WTC11 (cell line): Measurements from ENCODE around the gene VPS41.

Experiments
- ATF2 ChIP-seq: sonication (generic); formaldehyde crosslinking; IDR thresholded peaks from 2 replicates; pipeline ENCODE4 v1.8.1; 2022; ENCODE audit warnings: low read depth, missing genetic modification reagents, borderline replicate concordance
- NFE2L1 ChIP-seq: sonication (generic); formaldehyde crosslinking; IDR thresholded peaks from 2 replicates; pipeline ENCODE4 v1.8.1; 2023; ENCODE audit warnings: missing genetic modification reagents
- TP53 ChIP-seq: sonication (generic); formaldehyde crosslinking; IDR thresholded peaks from 2 replicates; pipeline ENCODE4 v1.8.1; 2023; ENCODE audit warnings: mild to moderate bottlenecking, missing genetic modification reagents
- TF ChIP-seq, protein P1 (sequence below): sonication (generic); formaldehyde crosslinking; IDR thresholded peaks from 2 replicates; pipeline ENCODE4 v1.8.1; 2023; ENCODE audit warnings: mild to moderate bottlenecking, missing genetic modification reagents, moderate library complexity
- TF ChIP-seq, protein P2 (sequence below): fragments of 200-600 bp; IDR thresholded peaks from 2 replicates; pipeline ENCODE4 v1.8.0; 2022; ENCODE audit warnings: antibody characterized with exemption
- TF ChIP-seq, protein P3 (sequence below): sonication (generic); formaldehyde crosslinking; conservative IDR thresholded peaks from 2 replicates; pipeline ENCODE4 v1.8.1; 2022; ENCODE audit warnings: mild to moderate bottlenecking, missing genetic modification reagents

DNA sequence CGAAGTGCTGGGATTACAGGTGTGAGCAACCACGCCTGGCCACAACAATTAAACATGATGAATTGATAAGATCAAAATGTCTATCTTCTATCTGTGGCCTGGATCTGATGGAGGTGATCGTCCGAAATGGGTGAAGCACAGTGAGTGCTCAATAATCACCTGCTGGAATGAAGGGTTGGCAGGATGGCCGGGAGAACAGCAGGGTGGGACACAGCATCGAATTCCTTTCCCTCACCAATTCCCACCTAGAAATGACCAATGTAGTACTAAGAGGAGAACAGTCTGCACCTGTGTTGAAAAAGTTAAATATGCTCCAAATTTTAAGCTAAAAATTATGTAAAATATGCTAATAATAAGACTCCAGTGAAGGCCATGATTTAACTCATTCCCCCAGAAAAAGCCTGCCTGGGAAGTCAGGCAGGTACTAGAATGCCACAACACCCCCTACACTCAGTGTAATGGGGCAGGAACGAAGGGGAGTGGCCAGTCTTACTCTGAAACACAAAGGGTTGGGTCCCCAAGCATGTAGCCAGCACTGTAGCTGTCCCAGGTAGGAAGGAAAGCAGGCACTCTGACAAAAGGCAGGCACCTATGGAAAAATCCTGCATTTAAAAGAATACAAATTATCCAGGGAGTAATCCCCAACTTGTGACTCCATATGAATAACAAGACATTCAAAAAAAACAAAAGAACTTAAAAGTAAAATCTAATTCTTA, 110.3 kb downstream of the VPS41 start:
- TF ChIP-seq, protein P1, sequence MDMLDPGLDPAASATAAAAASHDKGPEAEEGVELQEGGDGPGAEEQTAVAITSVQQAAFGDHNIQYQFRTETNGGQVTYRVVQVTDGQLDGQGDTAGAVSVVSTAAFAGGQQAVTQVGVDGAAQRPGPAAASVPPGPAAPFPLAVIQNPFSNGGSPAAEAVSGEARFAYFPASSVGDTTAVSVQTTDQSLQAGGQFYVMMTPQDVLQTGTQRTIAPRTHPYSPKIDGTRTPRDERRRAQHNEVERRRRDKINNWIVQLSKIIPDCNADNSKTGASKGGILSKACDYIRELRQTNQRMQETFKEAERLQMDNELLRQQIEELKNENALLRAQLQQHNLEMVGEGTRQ (CRISPR knock-in tag), result no peak
- TF ChIP-seq, protein P2, sequence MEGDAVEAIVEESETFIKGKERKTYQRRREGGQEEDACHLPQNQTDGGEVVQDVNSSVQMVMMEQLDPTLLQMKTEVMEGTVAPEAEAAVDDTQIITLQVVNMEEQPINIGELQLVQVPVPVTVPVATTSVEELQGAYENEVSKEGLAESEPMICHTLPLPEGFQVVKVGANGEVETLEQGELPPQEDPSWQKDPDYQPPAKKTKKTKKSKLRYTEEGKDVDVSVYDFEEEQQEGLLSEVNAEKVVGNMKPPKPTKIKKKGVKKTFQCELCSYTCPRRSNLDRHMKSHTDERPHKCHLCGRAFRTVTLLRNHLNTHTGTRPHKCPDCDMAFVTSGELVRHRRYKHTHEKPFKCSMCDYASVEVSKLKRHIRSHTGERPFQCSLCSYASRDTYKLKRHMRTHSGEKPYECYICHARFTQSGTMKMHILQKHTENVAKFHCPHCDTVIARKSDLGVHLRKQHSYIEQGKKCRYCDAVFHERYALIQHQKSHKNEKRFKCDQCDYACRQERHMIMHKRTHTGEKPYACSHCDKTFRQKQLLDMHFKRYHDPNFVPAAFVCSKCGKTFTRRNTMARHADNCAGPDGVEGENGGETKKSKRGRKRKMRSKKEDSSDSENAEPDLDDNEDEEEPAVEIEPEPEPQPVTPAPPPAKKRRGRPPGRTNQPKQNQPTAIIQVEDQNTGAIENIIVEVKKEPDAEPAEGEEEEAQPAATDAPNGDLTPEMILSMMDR, result no peak
- TF ChIP-seq ATF2, result no peak
- no peak for TF ChIP-seq NFE2L1 (CRISPR knock-in tag)
- TF ChIP-seq TP53 (CRISPR knock-in tag), result no peak
- TF ChIP-seq, protein P3, sequence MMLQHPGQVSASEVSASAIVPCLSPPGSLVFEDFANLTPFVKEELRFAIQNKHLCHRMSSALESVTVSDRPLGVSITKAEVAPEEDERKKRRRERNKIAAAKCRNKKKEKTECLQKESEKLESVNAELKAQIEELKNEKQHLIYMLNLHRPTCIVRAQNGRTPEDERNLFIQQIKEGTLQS (CRISPR knock-in tag), result no peak
